GM12873 (cell line): ENCODE data around the gene BRCC3.

Source experiments
- CTCF ChIP-seq: IDR thresholded peaks from 2 replicates; pipeline ENCODE4 v1.5.1; 2012; ENCODE audit warnings: low read depth, mild to moderate bottlenecking, moderate library complexity, low read length, control low read depth; ENCODE audit not compliant: insufficient read depth; ENCODE audit errors: missing control alignments

The BRCC3 gene

GRCh38 chrX:155028129-155028528 is 43.2 kb upstream of the BRCC3 start:
- no peak for TF ChIP-seq CTCF

- no peak for TF ChIP-seq CTCF
Measured at GRCh38 chrX:155028877-155029291, 42.4 kb upstream of the BRCC3 start.

- TF ChIP-seq CTCF: no peak
Measured at GRCh38 chrX:155031657-155032056, 39.7 kb upstream of the BRCC3 start.

GRCh38 chrX:155035688-155036087 is 35.6 kb upstream of the BRCC3 start:
- no peak for TF ChIP-seq CTCF

- TF ChIP-seq CTCF: no peak
Measured at GRCh38 chrX:155046129-155046810, 25.0 kb upstream of the BRCC3 start.

GRCh38 chrX:155046811-155047528 is 24.3 kb upstream of the BRCC3 start:
- TF ChIP-seq CTCF: no peak

GRCh38 chrX:155048977-155049619 is 22.2 kb upstream of the BRCC3 start:
- TF ChIP-seq CTCF: peak; percentile 86
